Suppressor macrophage treated with lipopolysaccharide for 4 hours (primary cell): ENCODE results near the gene PRR3.
"Not testable (repeated sequence)": the region's sequence is repeated elsewhere in the genome, so short reads cannot be mapped to it uniquely, and the experiment has no call there.

Experiments
- DNase-seq: peaks from one replicate; pipeline ENCODE4 v3.0.0-alpha.2; 2020

Gene PRR3

GRCh38 chr6:30556906-30557682 lies at the start of gene PRR3:
PRR3 (plus strand) TSS chr6:30557295; CDS start chr6:30557345, 50 bp downstream.
- peak; percentile 94 for DNase-seq

DNA sequence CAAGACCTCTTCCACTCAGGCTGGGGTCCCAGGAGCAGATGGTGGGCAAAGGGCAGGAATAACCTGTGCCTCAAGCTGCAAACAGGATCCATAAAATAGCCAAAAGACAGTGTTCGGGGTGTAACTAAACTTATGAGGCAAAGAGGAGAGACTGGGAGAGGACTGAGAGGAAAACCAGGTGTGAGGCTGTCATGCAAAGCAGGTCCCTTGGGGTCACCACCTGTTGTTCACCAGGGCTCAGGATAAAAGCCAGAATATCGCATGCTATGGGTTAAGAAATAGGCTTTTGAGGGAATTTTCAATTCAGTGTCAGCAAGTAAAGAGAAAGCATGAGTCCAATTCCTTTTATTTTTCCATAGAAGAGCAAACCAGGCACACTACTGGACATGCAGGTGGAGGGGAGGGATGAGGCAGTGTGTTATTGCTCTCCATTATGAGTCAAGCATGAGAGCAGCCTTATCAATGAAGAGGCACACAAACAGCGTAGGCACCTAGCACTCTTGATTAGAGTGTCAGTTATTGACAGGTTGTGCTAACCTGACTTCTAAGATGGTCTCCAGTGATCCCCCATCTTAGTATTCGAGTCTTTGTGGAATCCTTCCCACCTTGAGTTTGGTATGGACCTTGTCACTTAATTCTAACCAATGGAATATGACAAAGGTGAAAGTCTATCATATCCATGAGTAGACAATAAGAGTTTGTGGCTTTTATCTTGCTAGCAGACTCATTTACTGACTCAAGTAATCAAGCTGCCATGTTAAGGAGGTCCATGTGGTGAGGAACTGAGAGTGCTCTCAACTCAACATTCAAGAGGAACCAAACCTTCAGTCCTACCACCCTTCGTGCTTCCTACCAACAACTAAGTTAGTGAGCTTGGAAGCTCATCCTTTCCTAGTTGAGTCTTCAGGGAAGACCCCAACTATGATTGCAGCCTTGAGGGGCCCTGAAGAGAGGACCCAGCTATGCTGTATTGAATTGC lies 49.0 kb upstream of the PRR3 start:
- peak; percentile 59 for DNase-seq

DNA sequence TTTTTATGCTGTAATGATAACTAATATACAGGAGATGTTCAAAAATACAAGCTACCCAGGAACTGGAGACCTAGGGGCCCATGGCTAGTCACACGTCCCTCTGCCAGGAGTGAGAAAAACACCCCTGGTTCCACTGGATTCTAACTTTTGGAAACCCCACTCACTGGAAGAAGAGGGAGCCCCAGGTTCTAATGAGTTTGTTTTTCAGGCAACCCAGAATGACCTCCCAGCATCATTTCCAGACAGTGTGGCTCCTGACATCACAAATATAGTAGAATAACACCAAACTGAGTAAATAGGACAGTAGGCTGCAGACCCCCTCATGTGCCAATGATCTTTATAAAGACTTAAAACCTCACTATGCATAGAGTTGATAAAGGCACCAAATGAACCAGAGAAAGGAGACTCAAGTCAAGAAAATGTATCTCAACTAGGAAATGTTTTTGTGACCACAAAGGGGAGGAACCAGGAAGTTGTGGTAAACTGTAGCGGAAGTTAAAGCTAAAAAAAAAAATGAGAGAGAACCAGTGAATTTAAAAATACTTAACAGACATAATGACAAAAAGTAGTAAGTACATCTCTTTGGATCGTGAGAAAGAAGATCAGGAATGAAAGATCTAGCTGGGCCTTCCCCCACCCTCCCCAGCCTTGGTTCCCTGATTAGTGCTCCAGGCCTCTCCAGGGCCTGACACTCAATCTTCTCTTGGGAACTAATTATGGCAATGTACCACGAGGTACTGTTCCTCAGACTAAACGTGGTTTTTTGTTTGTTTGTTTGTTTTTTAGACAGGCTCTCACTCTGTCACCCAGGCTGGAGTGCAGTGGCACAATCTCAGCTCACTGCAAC lies 48.0 kb upstream of the PRR3 start:
- DNase-seq, result peak; percentile 62

GRCh38 chr6:30510419-30511168 lies 46.5 kb upstream of the PRR3 start:
- no peak for DNase-seq

GRCh38 chr6:30511169-30511546 lies 45.9 kb upstream of the PRR3 start:
- no peak for DNase-seq

- no peak for DNase-seq
Observed at GRCh38 chr6:30513451-30513850, 43.6 kb upstream of the PRR3 start.

DNA sequence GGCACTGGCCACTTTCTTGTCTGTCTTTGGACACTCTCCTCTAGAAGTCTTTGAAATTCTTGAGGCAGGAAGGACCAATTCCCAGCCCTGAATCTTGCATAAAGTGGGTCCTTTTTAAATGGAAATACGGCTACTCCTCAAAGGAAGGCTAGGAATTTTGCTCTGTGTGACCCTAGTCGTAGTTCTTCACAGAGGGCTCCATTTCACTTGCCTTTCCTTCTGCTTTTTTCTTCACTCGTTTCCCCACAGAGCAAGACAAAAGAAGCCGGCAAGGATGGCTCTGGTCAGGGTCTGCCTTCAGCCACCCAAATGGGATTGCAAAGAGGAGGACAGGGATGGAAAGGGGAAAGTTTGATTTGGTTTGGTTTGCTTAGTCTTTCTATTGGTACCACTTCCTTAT lies 42.0 kb upstream of the PRR3 start:
- no peak for DNase-seq

- DNase-seq, result peak; percentile 99
Observed at GRCh38 chr6:30515944-30516753, 40.9 kb upstream of the PRR3 start.

DNA sequence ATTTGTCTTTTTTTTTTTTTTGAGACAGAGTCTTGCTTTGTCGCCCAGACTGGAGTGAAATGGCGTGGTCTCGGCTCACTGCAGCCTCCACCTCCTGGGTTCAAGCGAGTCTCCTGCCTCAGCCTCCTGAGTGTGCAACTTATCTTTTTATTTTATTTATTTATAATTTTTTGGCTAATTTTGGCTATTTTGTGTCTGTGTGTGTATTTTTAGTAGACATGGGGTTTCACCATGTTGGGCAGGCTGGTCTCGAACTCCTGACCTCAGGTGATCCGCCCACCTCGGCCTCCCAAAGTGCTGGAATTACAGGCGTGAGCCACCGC lies 40.4 kb upstream of the PRR3 start:
- not testable (repeated sequence) for DNase-seq

GRCh38 chr6:30517767-30518504 lies 39.2 kb upstream of the PRR3 start:
- not testable (repeated sequence) for DNase-seq

GRCh38 chr6:30518505-30519145 lies 38.5 kb upstream of the PRR3 start:
- not testable (repeated sequence) for DNase-seq

DNA sequence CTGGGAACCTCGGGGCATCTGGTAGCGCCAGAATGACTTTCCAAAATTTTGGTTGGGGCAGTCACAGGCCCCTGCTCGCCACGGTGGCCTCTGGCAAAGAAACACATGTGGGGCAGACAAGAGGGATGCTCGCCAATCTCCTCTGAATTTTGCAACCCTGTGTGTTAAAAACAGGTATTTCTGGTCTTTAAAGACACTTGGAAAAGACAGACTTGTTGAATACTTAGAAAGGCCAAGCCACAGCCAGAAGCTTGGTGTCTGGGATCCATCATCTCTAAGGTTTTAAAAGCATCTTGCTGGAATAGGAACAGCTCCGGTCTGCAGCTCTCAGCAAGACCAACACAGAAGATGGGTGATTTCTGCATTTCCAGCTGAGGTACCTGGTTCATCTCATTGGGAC lies 36.6 kb upstream of the PRR3 start:
- DNase-seq, result no peak

- DNase-seq, result not testable (repeated sequence)
Observed at GRCh38 chr6:30521082-30521481, 36.0 kb upstream of the PRR3 start.

- not testable (repeated sequence) for DNase-seq
Observed at GRCh38 chr6:30521952-30522351, 35.1 kb upstream of the PRR3 start.

DNA sequence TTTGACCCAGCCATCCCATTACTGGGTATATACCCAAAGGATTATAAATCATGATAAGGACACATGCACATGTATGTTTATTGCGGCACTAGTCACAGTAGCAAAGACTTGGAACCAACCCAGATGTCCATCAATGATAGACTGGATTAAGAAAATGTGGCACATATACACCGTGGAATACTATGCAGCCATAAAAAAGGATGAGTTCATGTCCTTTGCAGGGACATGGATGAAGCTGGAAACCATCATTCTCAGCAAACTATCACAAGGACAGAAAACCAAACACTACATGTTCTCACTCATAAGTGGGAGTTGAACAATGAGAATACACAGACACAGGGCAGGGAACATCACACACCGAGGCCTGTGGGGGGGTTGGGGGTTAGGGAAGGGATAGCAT lies 30.7 kb upstream of the PRR3 start:
- DNase-seq, result not testable (repeated sequence)

DNA sequence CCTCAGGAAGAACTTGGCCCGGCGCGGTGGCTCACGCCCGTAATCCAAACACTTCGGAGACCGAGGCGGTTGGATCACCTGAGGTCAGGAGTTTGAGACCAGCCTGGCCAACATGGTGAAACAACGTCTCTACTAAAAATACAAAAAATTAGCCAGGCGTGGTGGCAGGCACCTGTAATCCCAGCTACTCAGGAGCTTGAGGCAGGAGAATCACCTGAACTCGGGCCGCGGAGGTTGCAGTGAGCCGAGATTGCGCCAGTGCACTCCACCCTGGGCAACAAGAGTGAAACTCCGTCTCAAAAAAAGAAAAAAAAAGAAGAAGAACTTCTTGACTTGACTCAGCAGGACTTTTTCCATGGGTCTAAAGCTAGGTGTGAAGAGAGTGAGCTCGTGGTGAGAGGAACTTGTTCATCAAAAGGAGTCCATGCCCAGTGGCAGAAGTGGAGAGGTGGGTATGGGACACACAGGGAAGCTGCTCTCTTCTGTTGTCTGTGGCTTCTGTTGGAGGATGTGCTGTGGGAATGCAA lies 27.7 kb upstream of the PRR3 start:
- DNase-seq, result peak; percentile 66

GRCh38 chr6:30530014-30530413 lies 27.1 kb upstream of the PRR3 start:
- DNase-seq, result peak; percentile 78

- DNase-seq, result no peak
Observed at GRCh38 chr6:30533460-30534294, 23.4 kb upstream of the PRR3 start.

GRCh38 chr6:30537931-30538330 lies 19.2 kb upstream of the PRR3 start:
- peak; percentile 49 for DNase-seq
